ENCODE measurements around the gene DUSP22. TPM values are rescaled to one million over a fixed set of nuclear protein-coding genes. Genes with fewer than 3 reads are reported as not detected.

DUSP22 gene
- total and polyA plus RNA-seq, 5 donors = 51.0 to 74.8 (median 64.2) TPM

DNA sequence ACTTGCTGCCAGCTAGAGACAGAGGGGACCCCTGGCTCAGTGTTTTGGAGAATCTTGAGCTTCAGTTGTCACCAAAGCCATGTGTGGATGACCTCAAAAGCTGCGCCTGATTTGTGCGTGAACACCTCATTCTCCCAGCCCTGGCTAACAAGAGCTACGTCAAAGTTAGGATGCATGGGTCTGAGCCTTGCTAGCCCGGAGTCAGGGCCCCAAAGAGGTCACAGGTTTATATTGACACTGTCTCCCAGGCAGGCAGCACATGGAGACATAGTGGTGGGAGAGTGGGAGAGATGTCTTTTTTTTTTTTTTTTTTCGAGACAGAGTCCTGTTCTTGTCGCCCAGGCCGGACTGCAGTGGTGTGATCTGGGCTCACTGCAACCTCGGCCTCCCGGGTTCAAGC is 36.1 kb upstream of the DUSP22 start:
- intact Hi-C loops (cut with DNase I) = no loop called here
- H3K4me3 ChIP-seq (ENCODE audit: low read length) = no peak overlapping the region
- DNase-seq (no peak), ATAC-seq (no peak)
- H3K27me3 ChIP-seq (ENCODE audit: control insufficient read depth, insufficient read depth) = peaks cover 2% of the 10 kb centered on the region
- H3K27ac ChIP-seq (ENCODE audit: low read length) = no peak overlapping the region
- WGBS = 95% methylated on average over 9 of the region's 9 CpGs
- no peaks in the 10 kb centered on the region for H3K9me3 ChIP-seq (ENCODE audit: control insufficient read depth, low read length)
- no peaks in the 10 kb centered on the region for H3K4me1 ChIP-seq (ENCODE audit: control insufficient read depth, insufficient read depth, low read length)

DNA sequence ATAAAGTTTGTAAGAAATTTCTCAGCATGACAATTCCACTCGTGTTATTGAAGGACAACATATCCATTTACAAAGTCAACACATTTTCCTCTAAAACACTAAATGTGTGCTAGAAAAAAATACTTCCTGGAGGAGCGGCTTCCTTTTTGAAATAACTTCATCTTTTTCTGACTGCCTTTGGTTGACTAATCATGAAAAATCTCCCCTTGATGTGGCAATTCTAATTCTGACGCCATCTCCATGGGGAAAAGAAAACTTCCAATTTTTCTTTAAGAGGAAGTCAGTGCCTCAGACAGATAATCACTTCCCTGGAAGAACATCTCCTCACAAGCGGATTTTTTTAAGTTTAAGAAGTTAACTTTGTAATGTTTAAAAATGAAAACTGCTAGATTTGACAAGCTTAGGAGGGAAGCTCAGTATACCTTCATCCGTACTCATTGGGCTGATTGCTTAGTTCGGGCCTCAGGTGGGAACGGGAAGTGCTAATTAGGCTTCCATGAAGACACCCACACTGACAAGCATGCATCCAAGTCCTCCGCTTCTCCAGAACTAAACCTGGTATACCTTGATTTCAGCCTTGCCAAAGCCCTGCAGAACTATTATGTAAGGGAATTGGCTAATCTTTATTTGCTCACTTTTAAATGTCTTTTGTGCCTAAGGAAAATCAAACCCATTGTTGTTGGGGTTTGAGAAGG is 35.1 kb upstream of the DUSP22 start:
- Histone ChIP-seq H3K27me3 (ENCODE audit: control insufficient read depth, insufficient read depth) (peaks cover 2% of the 10 kb centered on the region), H3K9me3 (ENCODE audit: control insufficient read depth, low read length) (no peaks in the 10 kb centered on the region), H3K27ac (ENCODE audit: low read length) (no peak overlapping the region), H3K4me1 (ENCODE audit: control insufficient read depth, insufficient read depth, low read length) (no peaks in the 10 kb centered on the region), H3K4me3 (ENCODE audit: low read length) (no peak overlapping the region)
- DNase-seq = no peak
- 63% methylated on average over 8 of the region's 8 CpGs for WGBS
- intact Hi-C loops (cut with DNase I) = no loop called here
- no peak for ATAC-seq

DNA sequence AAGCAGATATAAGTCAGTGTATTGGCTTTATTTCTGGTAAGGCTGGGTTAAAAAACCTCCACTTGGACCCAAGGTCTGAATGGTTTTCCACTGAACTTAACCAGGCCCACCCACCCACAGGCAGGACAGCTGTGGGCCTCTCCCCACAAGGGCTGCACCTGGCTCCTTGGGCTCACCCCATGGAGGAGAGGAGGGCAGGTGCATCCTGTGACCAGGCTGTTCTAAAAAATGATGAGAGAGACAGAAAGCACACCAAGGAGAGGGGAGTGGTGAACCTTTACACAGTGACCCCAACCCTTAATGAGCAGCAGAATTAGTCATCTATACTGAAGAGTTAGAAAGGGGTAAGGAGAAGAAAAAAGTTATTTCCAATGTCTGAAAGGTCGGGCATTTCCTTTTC is 34.5 kb upstream of the DUSP22 start:
- H3K9me3 ChIP-seq (ENCODE audit: control insufficient read depth, low read length) = no peaks in the 10 kb centered on the region
- H3K4me1 ChIP-seq (ENCODE audit: control insufficient read depth, insufficient read depth, low read length) = no peaks in the 10 kb centered on the region
- H3K27me3 ChIP-seq (ENCODE audit: control insufficient read depth, insufficient read depth) = peaks cover 2% of the 10 kb centered on the region
- intact Hi-C loops (cut with DNase I) = no loop called here
- DNase-seq = no peak
- no peak overlapping the region for H3K27ac ChIP-seq (ENCODE audit: low read length)
- 50% methylated on average over 1 of the region's 1 CpG for WGBS
- no peak overlapping the region for H3K4me3 ChIP-seq (ENCODE audit: low read length)
- ATAC-seq = no peak

DNA sequence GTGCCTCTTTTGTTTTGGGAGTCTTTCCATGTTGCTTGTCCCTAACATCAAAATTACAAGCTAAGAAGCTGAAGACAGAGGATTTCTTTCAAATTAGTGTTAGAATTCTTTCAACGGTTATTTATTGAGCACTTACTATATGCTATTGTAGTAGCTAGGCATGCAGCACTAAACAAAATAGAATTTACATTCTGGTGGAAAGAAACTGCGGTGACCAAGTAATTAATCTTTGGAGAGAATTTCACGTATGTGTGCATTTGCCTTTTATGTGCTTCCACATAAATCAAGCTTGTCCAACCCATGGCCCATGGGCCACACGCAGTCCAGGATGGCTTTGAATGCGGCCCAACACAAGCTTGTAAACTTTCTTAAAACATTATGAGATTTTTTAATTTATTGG is 33.0 kb upstream of the DUSP22 start:
- Histone ChIP-seq H3K27ac (ENCODE audit: low read length) (no peak overlapping the region), H3K9me3 (ENCODE audit: control insufficient read depth, low read length) (no peaks in the 10 kb centered on the region), H3K4me3 (ENCODE audit: low read length) (no peak overlapping the region), H3K4me1 (ENCODE audit: control insufficient read depth, insufficient read depth, low read length) (no peaks in the 10 kb centered on the region), H3K27me3 (ENCODE audit: control insufficient read depth, insufficient read depth) (peaks cover 2% of the 10 kb centered on the region)
- ATAC-seq (no peak), DNase-seq (no peak)
- WGBS = 87% methylated on average over 5 of the region's 5 CpGs
- intact Hi-C loops (cut with DNase I) = no loop called here

DNA sequence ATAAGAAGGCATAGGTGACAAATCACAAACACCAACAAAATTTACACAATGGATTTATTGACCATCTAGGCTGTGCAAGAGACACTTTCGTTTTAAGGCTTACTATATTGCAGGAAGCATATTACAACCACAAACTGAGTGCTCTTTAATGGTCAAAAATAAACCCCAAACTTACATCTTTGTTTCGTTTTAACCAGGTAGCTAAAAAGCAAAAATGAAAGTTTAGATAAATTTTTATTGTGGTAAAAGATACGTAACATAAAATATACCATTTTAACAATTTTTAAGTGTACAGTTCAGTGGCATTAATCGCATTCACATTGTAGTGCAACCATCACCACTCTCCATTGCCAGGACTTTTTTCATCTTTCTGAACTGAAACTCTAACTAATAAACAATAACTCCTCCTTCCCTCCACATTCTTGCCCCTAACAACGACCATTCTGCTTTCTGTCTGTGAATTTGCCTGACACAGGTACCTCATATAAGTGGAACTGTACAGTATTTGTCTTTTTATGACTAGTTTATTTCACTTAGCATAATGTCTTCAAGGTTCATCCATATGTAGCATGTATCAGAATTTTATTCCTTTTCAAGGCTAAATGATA is 32.3 kb upstream of the DUSP22 start:
- DNase-seq (no peak), ATAC-seq (no peak)
- Histone ChIP-seq H3K27me3 (ENCODE audit: control insufficient read depth, insufficient read depth) (peaks cover 2% of the 10 kb centered on the region), H3K9me3 (ENCODE audit: control insufficient read depth, low read length) (no peaks in the 10 kb centered on the region), H3K4me1 (ENCODE audit: control insufficient read depth, insufficient read depth, low read length) (no peaks in the 10 kb centered on the region), H3K27ac (ENCODE audit: low read length) (no peak overlapping the region), H3K4me3 (ENCODE audit: low read length) (no peak overlapping the region)
- intact Hi-C loops (cut with DNase I) = no loop called here
- WGBS = 65% methylated on average over 5 of the region's 5 CpGs

DNA sequence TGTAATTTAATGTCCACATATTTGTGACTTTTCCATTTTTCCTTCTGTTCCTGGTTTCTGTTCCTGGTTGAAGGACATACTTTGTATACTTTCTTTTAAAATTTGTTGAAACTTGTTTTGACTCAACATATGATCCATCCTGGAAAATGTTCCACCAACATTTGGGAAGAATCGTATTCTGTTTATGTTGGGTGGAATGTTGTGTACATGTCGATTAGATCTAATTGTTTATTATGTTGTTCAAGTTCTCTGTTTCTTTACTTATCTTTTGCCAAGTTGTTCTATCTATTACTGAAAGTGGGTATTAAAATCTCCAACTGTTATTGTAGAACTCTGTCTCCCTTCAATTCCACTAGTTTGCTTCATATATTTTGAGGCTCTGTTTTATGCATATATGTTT is 27.7 kb upstream of the DUSP22 start:
- Histone ChIP-seq H3K27me3 (ENCODE audit: control insufficient read depth, insufficient read depth) (peaks cover 2% of the 10 kb centered on the region), H3K4me3 (ENCODE audit: low read length) (no peak overlapping the region), H3K9me3 (ENCODE audit: control insufficient read depth, low read length) (no peaks in the 10 kb centered on the region), H3K27ac (ENCODE audit: low read length) (no peak overlapping the region), H3K4me1 (ENCODE audit: control insufficient read depth, insufficient read depth, low read length) (no peaks in the 10 kb centered on the region)
- intact Hi-C loops (cut with DNase I) = no loop called here
- 87% methylated on average over 2 of the region's 2 CpGs for WGBS
- DNase-seq (no peak), ATAC-seq (no peak)

DNA sequence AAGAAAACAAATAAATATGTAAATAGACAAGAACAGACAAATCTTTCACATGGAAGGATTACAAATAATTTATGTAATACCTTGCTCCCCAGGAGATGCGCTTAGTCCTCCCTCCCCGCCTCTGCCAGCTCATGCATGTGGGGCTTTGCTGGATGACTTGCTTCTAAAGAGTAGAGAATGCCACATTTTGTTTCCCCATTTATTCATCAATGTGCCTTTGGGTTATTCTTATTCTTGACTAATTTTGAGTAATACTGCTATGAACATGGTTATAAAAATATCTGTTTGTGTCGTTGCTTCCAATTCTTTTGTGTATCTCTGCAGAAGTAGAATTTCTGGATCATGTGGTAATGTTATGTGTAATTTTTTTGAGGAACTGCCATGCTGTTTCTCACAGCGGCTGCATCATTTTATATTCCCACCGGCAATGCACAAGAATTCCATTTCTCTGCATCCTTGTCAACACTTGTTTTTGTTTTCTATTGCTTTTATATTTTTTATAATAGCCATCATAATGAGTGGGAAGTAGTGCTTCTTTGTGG is 23.8 kb upstream of the DUSP22 start:
- no peaks in the 10 kb centered on the region for H3K27me3 ChIP-seq (ENCODE audit: control insufficient read depth, insufficient read depth)
- H3K9me3 ChIP-seq (ENCODE audit: control insufficient read depth, low read length) = no peaks in the 10 kb centered on the region
- no peaks in the 10 kb centered on the region for H3K4me1 ChIP-seq (ENCODE audit: control insufficient read depth, insufficient read depth, low read length)
- DNase-seq (no peak), ATAC-seq (no peak)
- intact Hi-C loops (cut with DNase I) = no loop called here
- no peak overlapping the region for H3K27ac ChIP-seq (ENCODE audit: low read length)
- H3K4me3 ChIP-seq (ENCODE audit: low read length) = no peak overlapping the region
- 78% methylated on average over 5 of the region's 5 CpGs for WGBS

DNA sequence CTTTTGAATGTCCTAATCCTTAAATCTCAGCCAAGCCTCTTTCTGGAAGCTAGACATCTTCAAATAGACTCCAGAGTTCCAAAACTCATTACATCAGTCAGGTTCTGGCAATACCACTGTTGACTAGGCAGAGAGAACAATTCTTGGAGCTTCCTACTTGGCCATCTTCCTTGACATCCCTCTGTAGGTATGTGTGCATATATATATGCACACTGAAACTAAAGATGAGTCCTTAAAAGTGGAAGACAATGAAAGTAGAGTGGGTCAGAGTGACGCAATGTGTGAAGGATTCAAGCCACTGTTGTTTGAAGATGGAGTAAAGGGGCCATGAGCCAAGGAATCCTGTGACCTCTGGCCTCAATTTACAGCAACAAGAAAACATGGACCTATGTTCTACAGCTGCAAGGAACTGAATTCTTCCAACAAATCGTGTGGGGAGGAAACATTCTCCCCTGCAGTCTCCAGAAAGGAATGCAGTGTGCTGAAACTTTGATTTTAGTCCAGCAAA is 18.7 kb upstream of the DUSP22 start:
- intact Hi-C loops (cut with DNase I) = no loop called here
- Histone ChIP-seq H3K4me1 (ENCODE audit: control insufficient read depth, insufficient read depth, low read length) (no peaks in the 10 kb centered on the region), H3K27me3 (ENCODE audit: control insufficient read depth, insufficient read depth) (no peaks in the 10 kb centered on the region), H3K27ac (ENCODE audit: low read length) (no peak overlapping the region), H3K4me3 (ENCODE audit: low read length) (no peak overlapping the region), H3K9me3 (ENCODE audit: control insufficient read depth, low read length) (no peaks in the 10 kb centered on the region)
- ATAC-seq (peak in 1 of 2 donors; percentile 26), DNase-seq (no peak)
- 29% methylated on average over 2 of the region's 2 CpGs for WGBS

DNA sequence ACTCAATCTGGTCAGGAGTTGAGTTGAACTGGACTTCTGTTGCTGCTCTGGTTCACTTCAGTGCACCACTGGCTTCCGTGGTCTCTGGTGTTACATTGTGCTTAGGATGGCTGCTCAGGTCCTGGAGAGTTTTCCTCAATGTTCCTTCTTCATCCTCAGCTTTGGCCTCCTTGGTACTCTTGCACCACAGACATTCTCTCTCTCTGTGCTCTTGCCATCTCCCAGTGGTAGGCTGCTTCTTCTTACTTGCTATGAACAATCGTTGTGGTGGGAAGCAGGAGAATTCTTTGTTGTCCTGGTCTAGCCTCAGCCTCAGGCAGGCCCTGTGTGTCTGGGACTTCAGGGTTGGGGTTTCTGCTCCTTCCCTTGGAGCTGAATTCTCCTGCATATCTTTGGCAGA is 14.5 kb upstream of the DUSP22 start:
- intact Hi-C loops (cut with DNase I) = no loop called here
- DNase-seq = no peak
- no peak overlapping the region for H3K4me3 ChIP-seq (ENCODE audit: low read length)
- no peak overlapping the region for H3K27ac ChIP-seq (ENCODE audit: low read length)
- no peaks in the 10 kb centered on the region for H3K27me3 ChIP-seq (ENCODE audit: control insufficient read depth, insufficient read depth)
- no peaks in the 10 kb centered on the region for H3K9me3 ChIP-seq (ENCODE audit: control insufficient read depth, low read length)
- no peak for ATAC-seq
- WGBS = 78% methylated on average over 2 of the region's 2 CpGs
- no peaks in the 10 kb centered on the region for H3K4me1 ChIP-seq (ENCODE audit: control insufficient read depth, insufficient read depth, low read length)

DNA sequence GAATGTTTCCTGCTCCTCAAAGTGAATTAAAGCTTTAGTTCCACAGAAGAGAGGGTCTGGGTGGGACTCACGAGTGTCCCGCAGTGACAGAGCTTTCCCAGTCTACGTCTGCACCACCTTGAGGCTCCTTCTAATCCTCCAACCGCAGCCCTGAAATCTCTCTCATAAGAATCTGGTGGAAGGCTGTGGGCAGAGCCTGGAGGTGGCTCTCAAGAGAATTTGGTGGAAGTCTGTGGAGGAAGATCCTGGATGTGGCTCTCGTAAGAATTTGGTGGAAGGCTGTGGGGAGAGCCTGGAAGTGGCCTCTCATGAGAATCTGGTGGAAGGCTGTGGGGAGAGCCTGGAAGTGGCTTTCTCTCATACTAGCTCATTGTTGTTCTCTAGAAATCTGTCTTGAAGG is 13.8 kb upstream of the DUSP22 start:
- no peak for ATAC-seq
- Histone ChIP-seq H3K9me3 (ENCODE audit: control insufficient read depth, low read length) (no peaks in the 10 kb centered on the region), H3K4me3 (ENCODE audit: low read length) (no peak overlapping the region), H3K27ac (ENCODE audit: low read length) (no peak overlapping the region), H3K4me1 (ENCODE audit: control insufficient read depth, insufficient read depth, low read length) (no peaks in the 10 kb centered on the region), H3K27me3 (ENCODE audit: control insufficient read depth, insufficient read depth) (no peaks in the 10 kb centered on the region)
- no peak for DNase-seq
- WGBS = 82% methylated on average over 5 of the region's 5 CpGs
- intact Hi-C loops (cut with DNase I) = no loop called here

DNA sequence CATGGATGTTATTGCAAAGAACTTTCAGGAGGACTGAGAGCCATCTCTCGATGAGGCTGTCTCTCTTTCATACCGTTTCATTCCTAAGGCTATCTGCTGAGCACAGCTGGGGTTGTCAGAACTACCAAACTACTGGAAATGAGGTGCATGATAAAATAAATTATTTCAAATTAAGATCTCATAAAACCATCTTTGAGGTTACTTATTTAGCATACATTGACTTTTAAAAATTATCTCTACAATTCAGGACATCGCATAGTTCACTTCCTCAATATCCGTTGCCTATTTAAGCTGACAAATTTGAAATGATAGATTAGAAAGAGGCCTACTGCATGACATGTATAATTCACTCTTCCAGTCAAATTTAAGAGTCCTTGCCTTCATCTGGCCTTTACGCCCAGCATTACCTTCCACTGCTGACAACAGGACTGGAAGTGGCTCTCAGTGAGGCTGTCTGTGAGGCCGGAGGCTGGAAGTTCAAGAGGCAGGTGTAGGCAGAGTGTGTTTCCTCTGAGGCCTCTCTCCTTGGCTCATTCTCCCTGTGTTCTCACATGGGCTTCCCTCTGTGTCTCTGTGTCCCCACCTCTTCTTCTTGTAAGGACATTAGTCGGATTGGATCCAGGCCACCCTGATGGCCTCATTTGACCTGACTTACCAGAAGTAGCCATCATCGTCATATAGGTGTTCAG is 12.8 kb upstream of the DUSP22 start:
- Histone ChIP-seq H3K27me3 (ENCODE audit: control insufficient read depth, insufficient read depth) (no peaks in the 10 kb centered on the region), H3K27ac (ENCODE audit: low read length) (no peak overlapping the region), H3K4me1 (ENCODE audit: control insufficient read depth, insufficient read depth, low read length) (no peaks in the 10 kb centered on the region), H3K4me3 (ENCODE audit: low read length) (no peak overlapping the region), H3K9me3 (ENCODE audit: control insufficient read depth, low read length) (no peaks in the 10 kb centered on the region)
- DNase-seq = no peak
- no peak for ATAC-seq
- intact Hi-C loops (cut with DNase I) = no loop called here
- WGBS = 84% methylated on average over 8 of the region's 8 CpGs

All from right cardiac atrium (tissue), 5 donors.